ENCODE data around the gene GALNT16. TPM values are rescaled to one million over a fixed set of nuclear protein-coding genes. Genes with fewer than 3 reads are reported as not detected.

The GALNT16 gene
- total and polyA plus RNA-seq, 2 experiments from 2014 or later: 1.7 to 2.6 TPM

DNA sequence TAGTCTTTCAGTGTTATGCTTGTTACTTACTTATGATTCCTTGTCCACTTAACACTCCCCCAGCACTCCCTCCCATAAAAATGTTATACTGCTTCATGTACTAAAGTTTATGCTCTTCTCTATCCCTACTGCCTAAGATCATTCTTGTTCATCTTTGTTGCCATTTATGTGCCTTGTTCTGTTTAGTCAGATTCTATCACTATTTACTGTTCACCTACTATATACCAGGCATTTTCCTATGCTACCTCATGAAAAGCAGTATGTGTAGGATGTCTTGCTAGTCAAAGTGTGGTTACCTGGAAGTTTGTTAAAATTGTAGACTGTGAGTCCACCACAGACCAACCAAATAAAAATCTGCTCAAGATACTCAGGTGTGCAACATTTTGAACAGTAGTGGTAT lies 114.3 kb downstream of the GALNT16 start:
- Histone ChIP-seq H3K4me2 (no peak overlapping the region), H3K9me3 (ENCODE audit: low read depth) (no peaks in the 10 kb centered on the region), H3K9me2 (replicated peaks; ENCODE audit: insufficient read depth) (no peaks in the 10 kb centered on the region), H3K27me3 (no peaks in the 10 kb centered on the region), H3K27ac (no peak overlapping the region), H3K79me2 (no peaks in the 10 kb centered on the region), H3K4me3 (no peak overlapping the region), H3K4me1 (ENCODE audit: insufficient read depth) (no peaks in the 10 kb centered on the region), H2AFZ (no peak overlapping the region), H3K36me3 (replicated peaks; ENCODE audit: insufficient read depth, low read depth) (no peaks in the 10 kb centered on the region), H4K20me1 (ENCODE audit: insufficient read depth, poor library complexity, severe bottlenecking) (no peaks in the 10 kb centered on the region)
- DNase-seq (ENCODE audit: low spot score): no peak
- TF ChIP-seq, protein P1, sequence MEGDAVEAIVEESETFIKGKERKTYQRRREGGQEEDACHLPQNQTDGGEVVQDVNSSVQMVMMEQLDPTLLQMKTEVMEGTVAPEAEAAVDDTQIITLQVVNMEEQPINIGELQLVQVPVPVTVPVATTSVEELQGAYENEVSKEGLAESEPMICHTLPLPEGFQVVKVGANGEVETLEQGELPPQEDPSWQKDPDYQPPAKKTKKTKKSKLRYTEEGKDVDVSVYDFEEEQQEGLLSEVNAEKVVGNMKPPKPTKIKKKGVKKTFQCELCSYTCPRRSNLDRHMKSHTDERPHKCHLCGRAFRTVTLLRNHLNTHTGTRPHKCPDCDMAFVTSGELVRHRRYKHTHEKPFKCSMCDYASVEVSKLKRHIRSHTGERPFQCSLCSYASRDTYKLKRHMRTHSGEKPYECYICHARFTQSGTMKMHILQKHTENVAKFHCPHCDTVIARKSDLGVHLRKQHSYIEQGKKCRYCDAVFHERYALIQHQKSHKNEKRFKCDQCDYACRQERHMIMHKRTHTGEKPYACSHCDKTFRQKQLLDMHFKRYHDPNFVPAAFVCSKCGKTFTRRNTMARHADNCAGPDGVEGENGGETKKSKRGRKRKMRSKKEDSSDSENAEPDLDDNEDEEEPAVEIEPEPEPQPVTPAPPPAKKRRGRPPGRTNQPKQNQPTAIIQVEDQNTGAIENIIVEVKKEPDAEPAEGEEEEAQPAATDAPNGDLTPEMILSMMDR (IDR thresholded peaks at IDR 0.05; ENCODE audit: poor library complexity): no peak
- TF ChIP-seq EZH2phosphoT487 (IDR thresholded peaks at IDR 0.05; ENCODE audit: low read depth, severe bottlenecking, unreplicated experiment) (no peak), EZH2 (IDR thresholded peaks at IDR 0.05; ENCODE audit: borderline replicate concordance) (no peak)

DNA sequence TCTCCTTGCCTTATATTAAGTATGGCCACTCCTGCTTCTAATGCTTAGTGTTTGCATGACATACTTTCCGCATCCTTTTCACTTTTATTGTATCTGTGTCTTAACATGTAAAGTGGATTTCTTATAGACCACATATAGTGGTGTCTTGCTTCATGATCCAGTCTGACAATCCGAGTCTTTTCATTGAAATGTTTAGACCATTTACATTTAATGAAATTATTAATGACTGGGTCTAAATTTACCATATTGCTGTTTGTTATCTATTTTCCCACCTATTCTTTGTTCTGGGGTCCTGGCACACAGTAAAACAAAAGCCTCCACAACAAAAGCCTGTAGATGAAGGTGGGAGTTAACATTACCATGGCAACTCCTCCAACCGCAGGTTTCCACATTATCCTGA lies 115.2 kb downstream of the GALNT16 start:
- H3K9me3 ChIP-seq (ENCODE audit: low read depth): no peaks in the 10 kb centered on the region
- H3K36me3 ChIP-seq (replicated peaks; ENCODE audit: insufficient read depth, low read depth): no peaks in the 10 kb centered on the region
- no peaks in the 10 kb centered on the region for H3K27me3 ChIP-seq
- no peaks in the 10 kb centered on the region for H3K9me2 ChIP-seq (replicated peaks; ENCODE audit: insufficient read depth)
- H3K4me2 ChIP-seq: no peak overlapping the region
- no peak for DNase-seq (ENCODE audit: low spot score)
- H3K79me2 ChIP-seq: no peaks in the 10 kb centered on the region
- WGBS (ENCODE audit: low lambda C conversion rate, missing lambda C conversion rate): 83% methylated on average over 3 of the region's 3 CpGs
- TF ChIP-seq EZH2 (IDR thresholded peaks at IDR 0.05; ENCODE audit: borderline replicate concordance): no peak
- no peak for TF ChIP-seq EZH2phosphoT487 (IDR thresholded peaks at IDR 0.05; ENCODE audit: low read depth, severe bottlenecking, unreplicated experiment)
- TF ChIP-seq, protein P1 (IDR thresholded peaks at IDR 0.05; ENCODE audit: poor library complexity): no peak
- H3K4me1 ChIP-seq (ENCODE audit: insufficient read depth): no peaks in the 10 kb centered on the region
- no peak overlapping the region for H3K4me3 ChIP-seq
- no peak overlapping the region for H2AFZ ChIP-seq
- H3K27ac ChIP-seq: no peak overlapping the region
- no peaks in the 10 kb centered on the region for H4K20me1 ChIP-seq (ENCODE audit: insufficient read depth, poor library complexity, severe bottlenecking)

DNA sequence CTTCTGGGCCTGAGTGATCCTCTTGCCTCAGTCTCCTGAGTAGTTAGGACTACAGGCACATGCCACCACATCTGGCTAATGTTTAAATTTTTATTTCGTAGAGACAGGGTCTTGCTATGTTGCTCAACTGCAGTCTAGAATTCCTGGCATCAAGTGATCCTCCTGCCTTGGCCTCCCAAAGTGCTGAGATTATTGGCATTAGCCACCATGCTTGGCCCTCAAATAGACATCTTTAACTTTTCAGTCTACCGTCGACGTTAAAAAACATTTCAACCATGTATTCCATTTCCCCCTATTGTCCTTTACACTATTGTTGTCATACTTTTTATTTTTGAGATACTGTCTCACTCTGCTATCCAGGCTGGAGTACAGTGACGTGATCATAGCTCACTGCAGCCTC lies 115.8 kb downstream of the GALNT16 start:
- no peaks in the 10 kb centered on the region for H3K9me3 ChIP-seq (ENCODE audit: low read depth)
- no peaks in the 10 kb centered on the region for H3K36me3 ChIP-seq (replicated peaks; ENCODE audit: insufficient read depth, low read depth)
- no peak for DNase-seq (ENCODE audit: low spot score)
- no peaks in the 10 kb centered on the region for H3K4me1 ChIP-seq (ENCODE audit: insufficient read depth)
- 98% methylated on average over 5 of the region's 5 CpGs for WGBS (ENCODE audit: low lambda C conversion rate, missing lambda C conversion rate)
- no peaks in the 10 kb centered on the region for H3K9me2 ChIP-seq (replicated peaks; ENCODE audit: insufficient read depth)
- TF ChIP-seq EZH2 (IDR thresholded peaks at IDR 0.05; ENCODE audit: borderline replicate concordance): no peak
- TF ChIP-seq EZH2phosphoT487 (IDR thresholded peaks at IDR 0.05; ENCODE audit: low read depth, severe bottlenecking, unreplicated experiment): no peak
- TF ChIP-seq, protein P1 (IDR thresholded peaks at IDR 0.05; ENCODE audit: poor library complexity): no peak
- H3K27ac ChIP-seq: no peak overlapping the region
- no peaks in the 10 kb centered on the region for H3K27me3 ChIP-seq
- H4K20me1 ChIP-seq (ENCODE audit: insufficient read depth, poor library complexity, severe bottlenecking): no peaks in the 10 kb centered on the region
- no peaks in the 10 kb centered on the region for H3K79me2 ChIP-seq
- no peak overlapping the region for H2AFZ ChIP-seq
- H3K4me3 ChIP-seq: no peak overlapping the region
- no peak overlapping the region for H3K4me2 ChIP-seq

DNA sequence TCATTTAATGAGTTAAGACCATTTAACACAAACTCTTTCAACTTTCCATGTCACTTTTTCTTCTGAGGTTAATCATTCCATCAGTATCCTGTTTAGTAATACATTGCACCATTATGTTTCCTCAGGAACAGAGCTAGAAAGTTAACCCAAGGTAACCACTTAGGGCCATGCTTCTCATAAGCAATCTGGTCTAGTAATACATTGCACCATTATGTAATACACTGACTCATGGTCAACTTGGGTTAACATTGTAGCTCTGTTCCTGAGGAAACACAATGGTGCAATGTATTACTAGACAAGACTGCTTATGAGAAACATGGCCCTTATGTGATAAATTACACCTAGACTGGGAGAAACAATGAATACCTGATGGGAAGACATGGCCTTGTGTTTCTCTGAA lies 116.5 kb downstream of the GALNT16 start:
- Histone ChIP-seq H3K27ac (no peak overlapping the region), H3K4me1 (ENCODE audit: insufficient read depth) (no peaks in the 10 kb centered on the region), H3K9me3 (ENCODE audit: low read depth) (no peaks in the 10 kb centered on the region), H3K4me3 (no peak overlapping the region), H3K9me2 (replicated peaks; ENCODE audit: insufficient read depth) (no peaks in the 10 kb centered on the region), H3K79me2 (no peaks in the 10 kb centered on the region), H3K36me3 (replicated peaks; ENCODE audit: insufficient read depth, low read depth) (no peaks in the 10 kb centered on the region), H4K20me1 (ENCODE audit: insufficient read depth, poor library complexity, severe bottlenecking) (no peaks in the 10 kb centered on the region), H3K4me2 (no peak overlapping the region), H3K27me3 (no peaks in the 10 kb centered on the region), H2AFZ (no peak overlapping the region)
- TF ChIP-seq EZH2 (IDR thresholded peaks at IDR 0.05; ENCODE audit: borderline replicate concordance): no peak
- no peak for DNase-seq (ENCODE audit: low spot score)
